GM21825 (cell line): ENCODE data around the gene URAD.
"Not testable (repeated sequence)": the region's sequence is repeated elsewhere in the genome, so short reads cannot be mapped to it uniquely, and the experiment has no call there.

Source experiments
- ATAC-seq: cut with Tn5 transposase; IDR thresholded peaks from one replicate; pipeline ENCODE4 v1.9.1; 2021; ENCODE audit warnings: mild to moderate bottlenecking, moderate library complexity; ENCODE audit not compliant: unreplicated experiment

Gene URAD

GRCh38 chr13:27988520-27988919, at the start of gene URAD:
Gene URAD, minus strand, starts transcription at chr13:27988693. Its CDS starts 56 bp downstream, at chr13:27988637.
- no peak for ATAC-seq

- ATAC-seq = no peak
Measured at GRCh38 chr13:28037399-28037798, 48.9 kb upstream of the URAD start.

- peak; percentile 43 for ATAC-seq
Measured at GRCh38 chr13:28035146-28035782, 46.8 kb upstream of the URAD start.

- ATAC-seq = no peak
Measured at GRCh38 chr13:28033894-28034655, 45.6 kb upstream of the URAD start.

- not testable (repeated sequence) for ATAC-seq
Measured at GRCh38 chr13:28032438-28032837, 43.9 kb upstream of the URAD start.

- ATAC-seq = no peak
Measured at GRCh38 chr13:28031896-28032288, 43.4 kb upstream of the URAD start.

- ATAC-seq = no peak
Measured at GRCh38 chr13:28031220-28031895, 42.9 kb upstream of the URAD start.

GRCh38 chr13:28027607-28028364, 39.3 kb upstream of the URAD start:
- ATAC-seq = no peak

GRCh38 chr13:28027071-28027470, 38.6 kb upstream of the URAD start:
- no peak for ATAC-seq

- ATAC-seq = no peak
Measured at GRCh38 chr13:28026508-28026907, 38.0 kb upstream of the URAD start.

- ATAC-seq = no peak
Measured at GRCh38 chr13:28022848-28023518, 34.5 kb upstream of the URAD start.

- no peak for ATAC-seq
Measured at GRCh38 chr13:28014301-28014700, 25.8 kb upstream of the URAD start.

GRCh38 chr13:28013482-28013881, 25.0 kb upstream of the URAD start:
- no peak for ATAC-seq

- peak; percentile 84 for ATAC-seq
Measured at GRCh38 chr13:28012896-28013295, 24.4 kb upstream of the URAD start.

GRCh38 chr13:28012383-28012782, 23.9 kb upstream of the URAD start:
- no peak for ATAC-seq

- ATAC-seq = no peak
Measured at GRCh38 chr13:28010046-28010445, 21.6 kb upstream of the URAD start.

- not testable (repeated sequence) for ATAC-seq
Measured at GRCh38 chr13:28005016-28005415, 16.5 kb upstream of the URAD start.

- ATAC-seq = no peak
Measured at GRCh38 chr13:28002886-28003698, 14.6 kb upstream of the URAD start.

- ATAC-seq = no peak
Measured at GRCh38 chr13:28001837-28002473, 13.5 kb upstream of the URAD start.
